ENCODE results near the gene SHBG. TPM values are rescaled to one million over a fixed set of nuclear protein-coding genes. Genes with fewer than 3 reads are reported as not detected.
A peak's percentile ranks its signal among the peaks of the same experiment; 100 is the strongest.
"Not testable (repeated sequence)": the region's sequence is repeated elsewhere in the genome, so short reads cannot be mapped to it uniquely, and the experiment has no call there.

SHBG gene
- total RNA-seq, 1 experiment from 2014 or later = 0.82 TPM

GRCh38 chr17:7597561-7597960 is 32.4 kb upstream of the SHBG start:
- DNase-seq (ENCODE audit: low read depth, low spot score); in situ Hi-C loops (cut with HindIII; ENCODE audit: low pct_unique_long_range_greater_than_20kb, low sequenced_read_pairs): not testable (repeated sequence)

DNA sequence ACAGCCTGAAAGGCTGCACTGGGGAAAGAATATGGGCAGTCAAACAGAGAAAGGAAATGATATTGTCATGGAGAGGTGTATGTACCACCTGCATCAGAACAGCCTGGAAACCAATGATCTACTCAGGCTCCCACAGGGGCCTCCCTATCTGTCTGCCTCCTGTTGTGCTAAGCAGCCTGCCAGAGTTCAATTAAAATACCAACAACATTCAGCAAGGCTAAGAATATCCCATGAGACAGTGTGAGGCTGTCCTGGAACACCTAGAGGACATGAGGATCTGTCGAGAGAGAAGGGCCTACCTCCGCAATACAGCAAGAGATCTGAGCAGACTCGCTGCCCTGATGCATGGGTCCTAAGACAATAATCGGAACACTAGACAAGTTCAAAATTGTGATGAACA is 23.7 kb upstream of the SHBG start:
- DNase-seq (ENCODE audit: low read depth, low spot score) = no peak
- in situ Hi-C loops (cut with HindIII; ENCODE audit: low pct_unique_long_range_greater_than_20kb, low sequenced_read_pairs) = no loop called here

DNA sequence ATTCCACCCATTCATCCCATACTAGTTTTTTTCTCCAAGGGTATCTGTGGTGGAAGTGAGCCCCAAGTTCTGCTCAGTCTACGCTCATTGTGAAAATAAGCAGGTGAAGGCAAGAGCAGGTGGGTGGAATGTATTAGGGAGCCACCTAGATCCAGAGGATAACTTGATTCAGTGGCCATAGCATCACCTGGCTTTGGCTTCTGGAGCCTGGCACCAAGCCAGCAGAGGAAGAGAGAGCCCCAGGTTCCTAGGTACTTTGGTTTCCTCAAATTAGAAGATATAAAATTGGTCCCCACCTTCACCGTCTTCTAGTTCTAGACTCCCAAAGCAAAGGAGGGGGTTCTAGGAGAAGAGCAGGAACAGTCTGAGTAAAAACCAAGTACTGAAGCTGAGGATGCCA is 19.3 kb upstream of the SHBG start:
- in situ Hi-C loops (cut with HindIII; ENCODE audit: low pct_unique_long_range_greater_than_20kb, low sequenced_read_pairs) = no loop called here
- no peak for DNase-seq (ENCODE audit: low read depth, low spot score)

GRCh38 chr17:7611635-7612293 is 18.2 kb upstream of the SHBG start:
- DNase-seq (ENCODE audit: low read depth, low spot score) = no peak
- in situ Hi-C loops (cut with HindIII; ENCODE audit: low pct_unique_long_range_greater_than_20kb, low sequenced_read_pairs) = no loop called here

DNA sequence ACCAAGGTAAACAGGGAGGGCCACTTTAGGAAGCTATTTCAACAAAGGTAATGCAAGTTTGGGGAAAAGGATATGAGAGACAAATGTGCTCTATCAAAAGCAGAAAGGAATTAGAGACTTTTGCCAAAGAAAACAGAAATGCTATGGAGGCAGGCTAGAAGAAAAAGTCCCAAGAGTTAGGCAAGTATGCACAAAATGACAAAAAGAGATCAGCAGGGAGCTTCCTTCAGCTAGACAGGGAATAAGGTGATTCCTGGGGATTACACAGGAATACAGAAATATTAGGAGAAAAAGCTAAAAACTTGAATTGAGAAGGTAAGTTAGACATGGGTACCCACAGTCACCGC is 17.7 kb upstream of the SHBG start:
- in situ Hi-C loops (cut with HindIII; ENCODE audit: low pct_unique_long_range_greater_than_20kb, low sequenced_read_pairs) = no loop called here
- no peak for DNase-seq (ENCODE audit: low read depth, low spot score)

- in situ Hi-C loops (cut with HindIII; ENCODE audit: low pct_unique_long_range_greater_than_20kb, low sequenced_read_pairs) = no loop called here
- DNase-seq (ENCODE audit: low read depth, low spot score) = peak; percentile 26
These were observed 16.0 kb upstream of the SHBG start for GRCh38 chr17:7613769-7614424.

DNA sequence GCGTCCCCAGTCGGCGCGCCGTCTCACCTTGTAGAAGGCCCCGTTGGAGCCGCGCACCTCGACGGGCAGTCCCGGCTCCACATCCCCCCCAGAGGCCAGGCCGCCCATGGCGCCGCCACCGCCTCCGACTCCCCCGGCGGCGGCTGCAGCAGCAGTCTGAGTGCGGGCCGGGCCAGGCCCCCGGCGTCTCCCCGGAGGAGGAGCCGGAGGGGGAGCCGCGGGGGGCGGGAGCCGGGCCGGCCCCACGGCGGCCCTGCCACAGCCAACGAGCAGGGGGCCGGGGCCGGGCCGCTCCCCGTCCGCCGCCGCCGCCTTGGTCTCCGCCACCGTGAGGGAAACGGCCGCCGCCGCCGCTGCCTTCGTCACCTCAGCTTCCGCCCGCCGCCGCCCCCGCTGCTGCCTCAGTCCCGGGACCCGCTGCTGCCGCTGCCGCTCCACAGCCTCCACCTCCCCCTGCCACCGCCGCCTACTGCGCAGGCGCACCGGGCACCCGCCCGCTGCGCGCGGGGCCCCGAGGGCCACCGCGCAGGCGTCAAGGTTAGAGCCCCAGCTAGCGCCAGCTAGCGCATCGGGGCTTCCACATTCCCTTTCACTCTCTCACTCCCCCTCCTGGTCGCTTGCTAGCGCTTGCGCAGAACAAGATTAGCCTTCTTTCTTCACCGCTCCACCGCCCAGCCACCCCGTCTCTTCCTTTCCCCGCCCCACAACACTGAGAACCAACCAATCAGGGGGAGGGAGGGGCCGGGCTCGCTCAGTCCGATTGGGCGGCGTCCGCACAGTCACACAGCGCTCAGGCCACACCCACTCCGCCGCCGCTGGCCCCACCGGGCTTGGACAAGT is 15.3 kb upstream of the SHBG start, which contains the start of gene FXR2:
FXR2 (minus strand) TSS at position 473 of the 840 bp plus-strand sequence; CDS start at position 108, 365 bp downstream.
- in situ Hi-C loops (cut with HindIII; ENCODE audit: low pct_unique_long_range_greater_than_20kb, low sequenced_read_pairs) = no loop called here
- peak; percentile 100 for DNase-seq (ENCODE audit: low read depth, low spot score)

- no peak for DNase-seq (ENCODE audit: low read depth, low spot score)
- in situ Hi-C loops (cut with HindIII; ENCODE audit: low pct_unique_long_range_greater_than_20kb, low sequenced_read_pairs) = no loop called here
These were observed 14.6 kb upstream of the SHBG start for GRCh38 chr17:7615265-7615747.

DNA sequence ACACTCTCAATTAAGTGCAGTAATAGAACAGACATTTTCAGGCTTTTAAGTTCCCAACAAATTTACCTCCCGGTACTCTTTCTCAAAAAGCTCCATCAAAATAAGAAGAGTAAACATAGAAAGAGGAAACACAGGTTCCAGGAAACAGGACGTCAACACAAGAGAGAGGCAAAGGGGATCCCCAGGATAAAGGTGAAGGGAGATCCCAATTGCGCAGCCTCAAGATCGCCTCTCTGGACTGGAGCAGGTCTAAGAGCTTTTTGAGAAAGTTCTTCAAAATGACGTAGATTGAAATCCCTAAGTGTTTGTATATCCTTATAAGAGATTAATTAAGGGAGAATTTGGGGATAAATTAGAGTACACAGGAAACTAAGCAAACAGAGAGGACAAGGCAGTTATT is 11.3 kb upstream of the SHBG start:
- DNase-seq (ENCODE audit: low read depth, low spot score) = no peak
- in situ Hi-C loops (cut with HindIII; ENCODE audit: low pct_unique_long_range_greater_than_20kb, low sequenced_read_pairs) = no loop called here

- in situ Hi-C loops (cut with HindIII; ENCODE audit: low pct_unique_long_range_greater_than_20kb, low sequenced_read_pairs) = no loop called here
- no peak for DNase-seq (ENCODE audit: low read depth, low spot score)
These were observed 9.1 kb upstream of the SHBG start for GRCh38 chr17:7620835-7621234.

- in situ Hi-C loops (cut with HindIII; ENCODE audit: low pct_unique_long_range_greater_than_20kb, low sequenced_read_pairs) = no loop called here
- no peak for DNase-seq (ENCODE audit: low read depth, low spot score)
These were observed 6.3 kb upstream of the SHBG start for GRCh38 chr17:7623661-7624060.

GRCh38 chr17:7625749-7626148 is 4.2 kb upstream of the SHBG start:
- in situ Hi-C loops (cut with HindIII; ENCODE audit: low pct_unique_long_range_greater_than_20kb, low sequenced_read_pairs); DNase-seq (ENCODE audit: low read depth, low spot score): not testable (repeated sequence)

DNA sequence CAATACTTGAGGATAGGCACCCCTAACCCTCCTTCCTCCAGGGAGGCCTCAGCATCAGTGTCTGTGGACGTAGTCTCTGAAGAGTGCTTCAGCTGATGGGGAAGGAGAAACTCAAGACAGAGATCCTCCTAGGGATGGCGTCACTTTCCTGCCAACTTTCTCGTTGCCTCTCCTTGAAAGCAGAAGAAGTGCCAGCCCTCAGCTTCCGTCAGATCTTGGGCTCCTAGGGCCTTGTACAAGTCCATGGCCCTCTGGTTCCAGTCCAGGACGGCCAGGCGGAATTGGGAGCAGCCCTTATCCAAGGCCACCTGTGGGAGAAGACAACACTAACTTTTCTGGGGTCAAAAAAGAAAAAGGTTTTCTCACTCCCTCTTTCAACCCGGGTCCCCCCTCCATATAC is 3.6 kb upstream of the SHBG start:
- in situ Hi-C loops (cut with HindIII; ENCODE audit: low pct_unique_long_range_greater_than_20kb, low sequenced_read_pairs) = no loop called here
- no peak for DNase-seq (ENCODE audit: low read depth, low spot score)

GRCh38 chr17:7626956-7627249 is 3.0 kb upstream of the SHBG start:
- in situ Hi-C loops (cut with HindIII; ENCODE audit: low pct_unique_long_range_greater_than_20kb, low sequenced_read_pairs) = no loop called here
- no peak for DNase-seq (ENCODE audit: low read depth, low spot score)

DNA sequence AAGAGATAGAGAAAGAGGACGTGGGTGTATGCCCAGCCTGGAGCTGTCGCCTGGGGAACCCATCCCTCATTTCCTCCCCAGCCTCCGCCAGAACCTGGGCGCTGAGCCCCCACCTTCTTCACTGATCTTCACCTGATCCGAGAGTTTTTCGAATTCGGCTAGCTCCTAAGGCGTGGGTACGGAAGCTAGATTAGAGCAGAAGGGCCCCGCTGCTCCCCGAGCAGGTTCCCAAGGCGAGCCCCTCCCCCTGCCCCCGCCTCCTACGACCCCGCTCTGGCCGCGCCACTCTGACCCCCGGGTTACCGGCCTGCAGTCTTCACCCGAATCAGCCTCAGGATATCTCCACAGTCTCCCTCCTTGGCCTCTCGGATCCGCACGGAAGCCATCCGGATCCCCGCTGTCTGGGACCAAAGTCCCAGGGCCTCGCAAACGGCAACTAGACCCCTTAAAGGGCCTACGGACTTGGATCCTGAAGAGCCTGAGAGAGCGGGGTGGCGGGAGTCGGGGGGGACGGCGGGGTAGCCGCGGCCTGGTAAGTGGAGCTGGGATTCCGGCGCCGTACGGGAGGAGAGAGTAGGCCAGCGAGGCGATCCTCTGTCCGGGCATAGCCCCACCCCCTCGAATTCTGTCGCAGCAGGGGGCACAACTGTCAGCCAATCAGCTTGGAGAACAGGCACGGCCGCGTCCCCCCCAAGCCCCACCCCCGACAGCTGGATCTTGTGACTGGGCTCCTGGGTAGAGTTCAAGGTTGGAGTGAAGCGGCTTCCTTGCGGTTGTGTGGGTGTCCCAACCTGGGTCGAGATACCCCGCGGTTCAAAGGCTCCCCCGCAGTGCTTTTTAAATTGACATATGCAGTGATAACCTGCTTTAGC is 2.4 kb upstream of the SHBG start, which contains the start of gene SAT2:
SAT2 (minus strand) TSS at position 572 of the 872 bp plus-strand sequence; CDS start at position 386, 186 bp downstream.
- DNase-seq (ENCODE audit: low read depth, low spot score) = peak; percentile 94
- in situ Hi-C loops (cut with HindIII; ENCODE audit: low pct_unique_long_range_greater_than_20kb, low sequenced_read_pairs) = no loop called here

- no peak for DNase-seq (ENCODE audit: low read depth, low spot score)
- in situ Hi-C loops (cut with HindIII; ENCODE audit: low pct_unique_long_range_greater_than_20kb, low sequenced_read_pairs) = no loop called here
These were observed 1.8 kb downstream of the SHBG start for GRCh38 chr17:7631398-7632380.

- peak; percentile 80 for DNase-seq (ENCODE audit: low read depth, low spot score)
- in situ Hi-C loops (cut with HindIII; ENCODE audit: low pct_unique_long_range_greater_than_20kb, low sequenced_read_pairs) = no loop called here
These were observed 2.6 kb downstream of the SHBG start for GRCh38 chr17:7632492-7632894.
